Ishikawa (cell line): Measurements from ENCODE around the gene TPO.

Experiments used
- CEBPB ChIP-seq: IDR thresholded peaks from 2 replicates; pipeline ENCODE4 v1.6.1; 2012
- CREB1 ChIP-seq: IDR thresholded peaks from 2 replicates; pipeline ENCODE4 v1.6.1; 2012; ENCODE audit warnings: low read depth
- EGR1 ChIP-seq: IDR thresholded peaks from 2 replicates; pipeline ENCODE4 v1.6.1; 2012
- EP300 ChIP-seq: IDR thresholded peaks from 2 replicates; pipeline ENCODE4 v1.6.1; 2012; ENCODE audit warnings: borderline replicate concordance
- FOXM1 ChIP-seq: IDR thresholded peaks from 2 replicates; pipeline ENCODE4 v1.6.1; 2012; ENCODE audit warnings: low read depth, borderline replicate concordance
- NFIC ChIP-seq: IDR thresholded peaks from 2 replicates; pipeline ENCODE4 v1.6.1; 2012
- RAD21 ChIP-seq: IDR thresholded peaks from 2 replicates; pipeline ENCODE4 v1.6.1; 2012; ENCODE audit warnings: low read depth
- TAF1 ChIP-seq: IDR thresholded peaks from 2 replicates; pipeline ENCODE4 v1.6.1; 2012; ENCODE audit warnings: low read depth, mild to moderate bottlenecking
- TCF12 ChIP-seq: IDR thresholded peaks from 2 replicates; pipeline ENCODE4 v1.6.1; 2012; ENCODE audit warnings: low read depth
- TEAD4 ChIP-seq: IDR thresholded peaks from 2 replicates; pipeline ENCODE4 v1.6.1; 2012
- YY1 ChIP-seq: IDR thresholded peaks from 2 replicates; pipeline ENCODE4 v1.6.1; 2012; ENCODE audit warnings: low read depth
- ZBTB7A ChIP-seq: IDR thresholded peaks from 2 replicates; pipeline ENCODE4 v1.6.1; 2012; ENCODE audit warnings: low read depth
- TF ChIP-seq, protein P1 (sequence below): IDR thresholded peaks from 2 replicates; pipeline ENCODE4 v1.6.1; 2012; ENCODE audit warnings: low read depth, mild to moderate bottlenecking
- TF ChIP-seq, protein P2 (sequence below): IDR thresholded peaks from 2 replicates; pipeline ENCODE4 v1.6.1; 2012
- TF ChIP-seq, protein P3 (sequence below): IDR thresholded peaks from 2 replicates; pipeline ENCODE4 v1.6.1; 2012

Gene TPO

DNA sequence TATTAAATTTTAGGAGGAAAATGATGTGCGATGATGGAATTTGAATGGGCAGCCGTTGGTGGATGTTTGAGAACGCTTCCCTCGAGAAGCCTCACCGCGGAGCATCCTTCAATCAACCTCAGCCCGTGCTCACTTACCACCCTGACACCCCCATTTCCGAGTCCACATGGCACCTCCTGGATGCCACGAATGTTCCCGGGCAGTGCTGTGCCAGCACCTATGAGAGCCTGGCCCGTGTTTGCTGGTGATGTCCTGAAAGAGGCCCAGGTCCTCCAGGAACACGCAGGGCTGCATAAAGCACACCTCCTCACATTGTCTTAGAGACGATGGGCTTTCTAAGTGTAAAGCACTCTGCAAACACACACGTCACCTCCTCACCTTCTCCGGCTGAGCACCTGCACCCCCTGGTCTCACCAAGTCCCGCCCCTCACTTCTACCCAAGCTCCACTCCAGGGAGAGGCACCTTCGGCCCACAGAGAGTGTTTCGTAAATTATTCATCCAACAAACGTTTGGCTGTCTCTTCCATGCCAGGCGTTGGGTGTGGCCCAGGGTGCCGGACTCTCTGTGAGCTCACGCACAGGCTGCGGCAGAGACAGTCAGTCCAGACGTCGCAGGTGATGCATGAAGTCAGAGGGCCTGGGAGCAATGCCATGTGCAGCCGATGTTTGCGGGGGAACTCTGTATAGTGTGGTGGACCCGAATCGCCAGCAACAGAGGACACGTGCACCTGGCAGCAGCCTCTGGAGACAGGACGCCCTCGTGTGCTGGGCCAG lies 150.0 kb downstream of the TPO start:
- TF ChIP-seq TEAD4 (no peak), ZBTB7A (no peak)
- TF ChIP-seq, protein P1, sequence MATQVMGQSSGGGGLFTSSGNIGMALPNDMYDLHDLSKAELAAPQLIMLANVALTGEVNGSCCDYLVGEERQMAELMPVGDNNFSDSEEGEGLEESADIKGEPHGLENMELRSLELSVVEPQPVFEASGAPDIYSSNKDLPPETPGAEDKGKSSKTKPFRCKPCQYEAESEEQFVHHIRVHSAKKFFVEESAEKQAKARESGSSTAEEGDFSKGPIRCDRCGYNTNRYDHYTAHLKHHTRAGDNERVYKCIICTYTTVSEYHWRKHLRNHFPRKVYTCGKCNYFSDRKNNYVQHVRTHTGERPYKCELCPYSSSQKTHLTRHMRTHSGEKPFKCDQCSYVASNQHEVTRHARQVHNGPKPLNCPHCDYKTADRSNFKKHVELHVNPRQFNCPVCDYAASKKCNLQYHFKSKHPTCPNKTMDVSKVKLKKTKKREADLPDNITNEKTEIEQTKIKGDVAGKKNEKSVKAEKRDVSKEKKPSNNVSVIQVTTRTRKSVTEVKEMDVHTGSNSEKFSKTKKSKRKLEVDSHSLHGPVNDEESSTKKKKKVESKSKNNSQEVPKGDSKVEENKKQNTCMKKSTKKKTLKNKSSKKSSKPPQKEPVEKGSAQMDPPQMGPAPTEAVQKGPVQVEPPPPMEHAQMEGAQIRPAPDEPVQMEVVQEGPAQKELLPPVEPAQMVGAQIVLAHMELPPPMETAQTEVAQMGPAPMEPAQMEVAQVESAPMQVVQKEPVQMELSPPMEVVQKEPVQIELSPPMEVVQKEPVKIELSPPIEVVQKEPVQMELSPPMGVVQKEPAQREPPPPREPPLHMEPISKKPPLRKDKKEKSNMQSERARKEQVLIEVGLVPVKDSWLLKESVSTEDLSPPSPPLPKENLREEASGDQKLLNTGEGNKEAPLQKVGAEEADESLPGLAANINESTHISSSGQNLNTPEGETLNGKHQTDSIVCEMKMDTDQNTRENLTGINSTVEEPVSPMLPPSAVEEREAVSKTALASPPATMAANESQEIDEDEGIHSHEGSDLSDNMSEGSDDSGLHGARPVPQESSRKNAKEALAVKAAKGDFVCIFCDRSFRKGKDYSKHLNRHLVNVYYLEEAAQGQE = no peak

DNA sequence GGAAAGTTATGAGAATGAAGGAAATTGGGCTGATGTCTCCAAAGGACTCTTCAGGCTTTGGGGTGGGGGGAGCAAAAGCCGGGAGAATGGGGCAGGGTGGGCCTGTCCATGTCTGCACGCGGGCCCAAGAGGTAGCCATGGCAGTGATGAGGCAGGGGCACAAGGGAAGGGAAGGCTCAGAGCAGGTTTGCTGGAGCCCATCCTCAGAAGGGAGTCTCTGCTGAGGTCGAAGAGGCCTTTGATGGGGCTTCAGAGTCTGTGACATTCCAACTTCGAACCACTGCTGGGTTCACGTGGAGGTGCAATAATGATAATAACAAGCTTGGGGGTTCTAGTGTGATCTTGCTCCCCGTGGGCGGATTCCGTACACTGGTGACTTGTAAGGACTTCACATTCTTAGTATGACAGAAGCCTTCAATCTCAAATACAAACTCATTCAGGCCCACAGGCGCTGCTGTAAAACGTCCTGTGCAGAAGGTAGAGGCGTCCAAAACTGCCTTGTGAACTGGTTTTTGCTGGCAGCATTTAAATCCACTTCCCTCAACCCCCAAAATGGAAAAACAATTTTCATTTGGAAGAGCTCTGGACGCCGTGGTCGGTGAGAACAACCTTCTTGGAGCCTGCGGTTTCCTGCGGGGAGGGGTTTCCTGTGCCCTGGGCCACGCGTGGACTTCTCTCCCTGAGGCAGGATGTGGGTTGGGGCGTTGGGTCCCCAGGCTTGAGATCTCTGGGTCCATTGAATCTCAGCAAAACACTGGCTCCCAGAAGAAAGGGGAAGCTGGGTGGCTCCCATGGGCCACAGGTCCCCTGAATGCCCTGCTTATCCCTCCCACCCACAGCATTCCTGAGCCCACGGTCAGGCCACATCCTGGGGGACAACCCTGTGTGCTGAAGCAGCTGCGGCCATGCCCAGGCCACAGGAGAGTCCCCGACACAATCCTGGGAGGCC lies 151.0 kb downstream of the TPO start:
- TF ChIP-seq TCF12 (no peak), TEAD4 (no peak), TAF1 (no peak)

DNA sequence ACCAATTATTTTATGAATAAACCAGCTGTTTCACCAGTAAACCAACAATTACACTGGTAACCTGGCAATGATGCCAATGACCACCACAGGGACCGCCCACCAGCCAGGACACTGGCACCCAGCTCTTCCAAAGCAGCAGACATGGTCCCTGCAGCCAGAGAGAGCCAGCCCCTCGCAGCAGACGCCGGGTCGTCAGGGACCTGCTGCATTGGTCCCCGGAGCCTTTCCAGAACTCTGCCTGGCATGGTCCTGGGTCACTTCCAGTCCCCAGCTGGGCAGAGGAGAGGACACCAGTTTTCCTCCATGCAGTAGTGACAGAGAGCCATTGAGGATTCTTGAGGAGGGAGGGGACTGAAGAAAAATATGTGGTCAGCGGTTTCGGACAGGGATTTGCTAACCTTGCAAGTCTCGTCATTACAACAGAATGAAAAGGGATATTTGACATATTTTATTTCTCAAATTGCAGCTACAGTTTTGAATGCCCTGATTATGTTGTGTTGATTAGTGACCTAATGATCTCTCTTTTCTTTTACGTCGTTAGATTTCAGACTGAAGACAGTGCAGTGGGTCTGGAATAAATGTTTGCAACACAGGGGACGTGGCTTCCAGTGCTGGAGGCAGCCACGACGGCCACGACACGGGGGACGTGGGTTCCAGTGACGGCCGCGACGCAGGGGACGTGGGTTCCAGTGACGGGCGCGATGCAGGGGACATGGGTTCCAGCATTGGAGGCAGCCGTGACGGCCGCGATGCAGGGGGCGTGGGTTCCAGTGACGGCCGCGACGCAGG lies 154.5 kb downstream of the TPO start:
- TF ChIP-seq, protein P1 = no peak
- TF ChIP-seq NFIC (no peak), EP300 (no peak)

DNA sequence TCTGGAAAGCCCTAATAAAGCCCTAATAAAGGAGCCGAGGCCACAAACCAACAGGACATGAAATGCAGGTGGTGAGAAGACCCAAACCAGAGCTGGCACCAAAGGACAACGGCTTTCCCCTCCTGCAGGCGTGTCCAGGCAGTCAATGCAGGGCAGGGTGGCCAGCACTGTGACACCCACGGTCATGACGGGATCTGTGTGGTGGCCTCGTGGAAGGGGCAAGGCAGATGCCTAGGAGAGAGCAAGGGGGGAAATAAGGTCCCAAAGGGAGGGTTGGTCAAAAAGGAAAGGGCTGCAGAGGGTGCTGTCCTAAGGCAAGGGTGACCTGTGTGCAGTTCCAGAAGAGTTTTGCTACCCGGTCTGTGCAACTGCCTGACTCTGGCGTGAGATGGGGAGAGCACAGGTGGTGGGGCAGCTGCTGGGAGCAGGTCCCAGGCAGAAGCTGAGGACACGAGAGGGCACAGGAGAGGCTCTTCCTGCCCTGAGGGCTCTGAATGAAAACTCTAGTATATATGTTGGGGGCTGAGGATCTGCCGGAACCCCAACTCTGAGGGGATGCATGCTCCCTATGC lies 156.7 kb downstream of the TPO start:
- no peak for TF ChIP-seq TEAD4
- TF ChIP-seq CEBPB = no peak
- TF ChIP-seq RAD21 = no peak
- TF ChIP-seq, protein P2, sequence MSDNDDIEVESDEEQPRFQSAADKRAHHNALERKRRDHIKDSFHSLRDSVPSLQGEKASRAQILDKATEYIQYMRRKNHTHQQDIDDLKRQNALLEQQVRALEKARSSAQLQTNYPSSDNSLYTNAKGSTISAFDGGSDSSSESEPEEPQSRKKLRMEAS = no peak
- TF ChIP-seq YY1 = no peak
- TF ChIP-seq NFIC = no peak
- TF ChIP-seq, protein P1 = no peak
- no peak for TF ChIP-seq EGR1
- no peak for TF ChIP-seq FOXM1
- no peak for TF ChIP-seq ZBTB7A
- TF ChIP-seq CREB1 = no peak
- no peak for TF ChIP-seq TAF1
- TF ChIP-seq, protein P3, sequence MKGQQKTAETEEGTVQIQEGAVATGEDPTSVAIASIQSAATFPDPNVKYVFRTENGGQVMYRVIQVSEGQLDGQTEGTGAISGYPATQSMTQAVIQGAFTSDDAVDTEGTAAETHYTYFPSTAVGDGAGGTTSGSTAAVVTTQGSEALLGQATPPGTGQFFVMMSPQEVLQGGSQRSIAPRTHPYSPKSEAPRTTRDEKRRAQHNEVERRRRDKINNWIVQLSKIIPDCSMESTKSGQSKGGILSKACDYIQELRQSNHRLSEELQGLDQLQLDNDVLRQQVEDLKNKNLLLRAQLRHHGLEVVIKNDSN = no peak
- no peak for TF ChIP-seq TCF12
